Cardiac fibroblast (primary cell): ENCODE data around the gene RABL3.
"Not testable (repeated sequence)": the region's sequence is repeated elsewhere in the genome, so short reads cannot be mapped to it uniquely, and the experiment has no call there.

Experiments
- DNase-seq, 2 donors: peaks; one replicate each; pipeline versions ENCODE4 v3.0.0 to v3.0.0-alpha.2; 2010; ENCODE audit warnings: low read depth in 2 of 2
- H3K4me3 ChIP-seq, 2 donors: replicated peaks in 1 of 2; 1 replicate in 1 of 2; 2 replicates in 1 of 2; pipeline ENCODE4 v1.5.1; 2011; ENCODE audit warnings: low read depth in 2 of 2, low read length in 2 of 2, mild to moderate bottlenecking in 2 of 2, moderate library complexity in 1 of 2
- CTCF ChIP-seq: IDR thresholded peaks from one replicate; pipeline ENCODE4 v1.5.1; 2011; ENCODE audit warnings: low read depth, mild to moderate bottlenecking, low read length, inconsistent platforms

Gene RABL3

DNA sequence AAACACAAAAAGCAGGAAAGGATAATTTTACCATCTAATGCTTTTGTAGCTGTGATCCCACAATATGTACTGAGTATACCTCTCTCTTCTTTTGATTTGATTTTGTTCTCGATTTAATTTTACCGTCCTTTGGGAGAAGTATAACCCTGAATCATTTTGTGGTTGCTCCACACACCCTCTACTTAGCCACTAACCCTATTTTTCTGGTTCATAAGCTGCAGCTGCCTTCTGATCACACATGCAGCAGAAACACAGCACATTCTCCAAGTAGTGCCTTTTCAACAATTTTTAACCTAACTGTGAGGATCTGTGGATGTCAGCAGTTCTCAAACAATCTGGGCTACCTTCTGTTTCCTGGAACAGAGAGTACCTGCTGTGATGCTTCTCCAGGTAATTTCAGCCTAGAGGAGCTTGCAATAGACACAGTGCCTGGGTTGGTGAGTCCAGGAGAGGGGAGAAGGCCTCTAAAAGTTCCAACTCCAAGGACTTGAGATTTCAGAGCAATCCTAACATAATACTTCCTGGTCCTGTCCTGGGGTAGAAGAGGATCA is 100.5 kb downstream of the RABL3 start:
- H3K4me3 ChIP-seq, result no peak overlapping the region
- DNase-seq, result no peak
- no peak for TF ChIP-seq CTCF

GRCh38 chr3:120640231-120640630 is 102.1 kb downstream of the RABL3 start:
- no peak for TF ChIP-seq CTCF
- no peak overlapping the region for H3K4me3 ChIP-seq
- DNase-seq, result no peak

DNA sequence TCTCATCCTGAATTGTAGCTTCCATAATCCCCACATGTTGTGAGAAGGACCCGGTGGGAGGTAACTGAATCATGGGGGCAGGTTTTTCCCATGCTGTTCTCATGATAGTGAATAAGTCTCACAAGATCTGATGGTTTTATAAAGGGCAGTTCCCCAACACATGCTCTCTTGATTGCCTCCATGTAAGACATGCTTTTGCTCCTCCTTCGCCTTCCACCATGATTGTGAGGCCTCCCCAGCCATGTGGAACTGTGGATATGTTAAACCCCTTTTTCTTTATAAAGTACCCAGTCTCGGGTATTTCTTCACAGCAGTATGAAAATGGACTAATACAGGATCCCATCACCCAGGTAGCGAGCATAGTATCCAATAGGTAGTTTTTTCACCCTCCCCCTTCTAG is 103.5 kb downstream of the RABL3 start:
- not testable (repeated sequence) for DNase-seq, H3K4me3 ChIP-seq

DNA sequence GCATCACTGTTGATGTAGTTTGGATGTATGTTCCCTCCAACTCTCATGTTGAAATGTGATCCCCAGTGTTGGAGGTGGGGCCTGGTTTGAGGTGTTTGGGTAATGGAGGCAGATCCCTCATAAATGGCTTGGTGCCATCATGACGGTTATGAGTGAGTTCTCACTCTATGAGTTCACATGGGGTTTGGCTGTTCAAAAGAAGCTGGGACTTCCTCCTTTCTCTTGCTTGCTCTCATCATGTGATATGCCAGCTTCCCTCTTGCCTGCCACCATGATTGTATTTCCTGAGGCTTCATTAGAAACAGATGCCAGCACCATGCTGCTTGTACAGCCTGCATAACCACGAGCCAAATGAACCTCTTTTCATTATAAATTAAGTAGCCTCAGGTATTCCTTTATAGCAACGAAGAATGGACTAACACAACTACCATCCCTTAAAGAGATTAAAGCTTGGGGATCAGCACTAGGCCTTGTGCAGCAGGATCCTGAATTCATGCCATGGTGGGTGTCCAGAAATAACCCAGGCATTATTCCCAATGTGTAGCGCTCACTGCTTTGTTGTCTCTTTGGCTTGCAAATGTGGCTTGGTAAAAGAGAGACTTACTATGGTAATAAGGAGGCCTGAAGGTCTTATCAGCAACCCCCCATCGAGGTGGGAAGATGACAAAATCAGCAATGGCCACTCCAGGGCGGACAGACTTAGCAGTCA is 104.3 kb downstream of the RABL3 start:
- TF ChIP-seq CTCF, result no peak
- H3K4me3 ChIP-seq, result no peak overlapping the region
- DNase-seq, result no peak

GRCh38 chr3:120636795-120637401 is 105.4 kb downstream of the RABL3 start:
- no peak overlapping the region for H3K4me3 ChIP-seq
- DNase-seq, result no peak
- TF ChIP-seq CTCF, result no peak
